ENCODE results near the gene TRIP13. TPM values are rescaled to one million over a fixed set of nuclear protein-coding genes. Genes with fewer than 3 reads are reported as not detected.

TRIP13 gene
- total and polyA plus RNA-seq, 9 of the 15 experiments (the other 6 are each of a cell fraction or from before 2014, with no cell fraction given) = 24.1 to 116 (median 53.2) TPM

DNA sequence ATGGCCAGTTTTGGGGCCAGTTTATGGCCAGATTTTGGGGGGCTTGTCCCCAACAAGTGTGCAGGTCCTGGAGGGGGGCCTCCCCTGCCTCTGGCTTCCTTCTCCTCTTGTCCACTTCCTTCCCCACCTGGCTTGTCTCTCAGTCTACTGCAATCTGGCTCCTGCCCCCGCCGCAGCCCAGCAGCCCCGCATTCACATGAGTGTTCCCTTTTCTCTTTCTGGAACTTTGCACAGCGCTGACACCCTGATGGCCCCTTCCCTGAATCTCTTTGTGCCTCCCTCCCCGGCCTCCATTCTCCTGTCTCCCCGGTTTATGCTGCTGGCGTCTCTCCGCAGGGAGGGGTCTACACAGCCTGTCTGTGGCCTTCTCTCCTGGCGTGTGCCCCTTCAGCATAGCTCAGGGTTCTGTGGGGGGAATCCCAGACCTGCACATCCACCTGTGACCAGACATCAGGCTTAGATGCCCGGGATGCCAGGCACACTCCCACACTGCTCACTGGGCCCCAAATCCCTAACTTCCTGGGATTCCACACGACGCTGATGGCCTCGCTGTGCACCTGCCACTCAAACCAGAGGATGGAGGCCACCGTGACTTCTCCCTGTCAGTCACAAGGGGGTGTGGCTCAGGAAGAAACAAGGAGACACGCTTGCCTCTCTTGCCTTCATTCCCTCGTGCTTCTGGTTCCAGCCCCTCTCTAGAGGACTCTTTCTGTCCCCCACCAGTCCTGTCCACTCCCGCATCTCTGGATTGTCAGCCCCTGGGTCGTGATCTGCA is 17.5 kb downstream of the TRIP13 start:
- Histone ChIP-seq H3K4me3 (no peak overlapping the region), H4K20me1 (replicated peaks; ENCODE audit: control insufficient read depth, insufficient read depth, low read length) (peaks cover 5% of the 10 kb centered on the region; the same call in 1 of the 2 replicates), H2AFZ (ENCODE audit: low read depth, low read length) (no peak overlapping the region), H3K27me3 (ENCODE audit: control insufficient read depth in 2 of 2, insufficient read depth in 2 of 2, low read length in 2 of 2) (no peaks in the 10 kb centered on the region), H3K27ac (ENCODE audit: extremely low read depth, low read depth, low read length) (no peak overlapping the region), H3K36me3 (ENCODE audit: control insufficient read depth, insufficient read depth, low read length) (peaks cover 94% of the 10 kb centered on the region), H3K4me1 (replicated peaks in 1 of 2; ENCODE audit: control insufficient read depth in 2 of 2, insufficient read depth in 2 of 2, low read length in 2 of 2) (0 out of 5 replicates have a peak, but pooled peaks cover 0 to under 1% of the 10 kb centered on the region in 2 experiments), H3K4me2 (ENCODE audit: insufficient read depth, low read length) (no peak overlapping the region), H3K9ac (ENCODE audit: insufficient read depth in 1 of 2, low read depth in 2 of 2, low read length in 2 of 2) (peak overlapping the region in 1 of 2 experiments; percentile 11; a peak in 1 of 4 replicates), H3K9me3 (replicated peaks; ENCODE audit: control insufficient read depth, insufficient read depth, low read depth, low read length) (no peaks in the 10 kb centered on the region), H3K79me2 (ENCODE audit: control insufficient read depth, insufficient read depth, low read length) (no peaks in the 10 kb centered on the region), H3K9me1 (ENCODE audit: control insufficient read depth, insufficient read depth, low read length) (no peaks in the 10 kb centered on the region)
- in situ Hi-C loops (cut with MboI) = loop anchor here (5.0 kb wide), 1 partner anchor 233 kb away; no protein-coding TSS in a partner anchor
- intact Hi-C loops (cut with micrococcal nuclease) = no loop called here
- no peak for FAIRE-seq
- BruUV-seq (replicated peaks) = no TSS peak
- no peak for DNase-seq (ENCODE audit: extremely low read depth in 1 of 4, low spot score in 3 of 4)
- ATAC-seq = no peak
- ChIA-PET CTCF (ENCODE audit: low intra/inter-chr PET ratio) (no interaction called here), POLR2A (no interaction called here)
- 95% methylated on average over 14 of the region's 18 CpGs for WGBS (ENCODE audit: insufficient coverage, low coverage, missing lambda C conversion rate)
- no peak for TF ChIP-seq ZNF583 (CRISPR knock-in tag; IDR thresholded peaks at IDR 0.05)
- TF ChIP-seq, protein P1, sequence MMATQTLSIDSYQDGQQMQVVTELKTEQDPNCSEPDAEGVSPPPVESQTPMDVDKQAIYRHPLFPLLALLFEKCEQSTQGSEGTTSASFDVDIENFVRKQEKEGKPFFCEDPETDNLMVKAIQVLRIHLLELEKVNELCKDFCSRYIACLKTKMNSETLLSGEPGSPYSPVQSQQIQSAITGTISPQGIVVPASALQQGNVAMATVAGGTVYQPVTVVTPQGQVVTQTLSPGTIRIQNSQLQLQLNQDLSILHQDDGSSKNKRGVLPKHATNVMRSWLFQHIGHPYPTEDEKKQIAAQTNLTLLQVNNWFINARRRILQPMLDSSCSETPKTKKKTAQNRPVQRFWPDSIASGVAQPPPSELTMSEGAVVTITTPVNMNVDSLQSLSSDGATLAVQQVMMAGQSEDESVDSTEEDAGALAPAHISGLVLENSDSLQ (IDR thresholded peaks at IDR 0.05) = peak; percentile 66; the same call in 1 of the 2 replicates
- 0 out of 2 replicates have a peak, but pooled peaks have one; percentile 23 for TF ChIP-seq POLR2A (conservative IDR thresholded peaks at IDR 0.05)
- TF ChIP-seq ZFPM2 (CRISPR knock-in tag; IDR thresholded peaks at IDR 0.05) = no peak
- TF ChIP-seq HMGN3 (IDR thresholded peaks at IDR 0.05; ENCODE audit: borderline replicate concordance, extremely low read depth, insufficient read length, low read depth, low read length) = no peak
- TF ChIP-seq, protein P2, sequence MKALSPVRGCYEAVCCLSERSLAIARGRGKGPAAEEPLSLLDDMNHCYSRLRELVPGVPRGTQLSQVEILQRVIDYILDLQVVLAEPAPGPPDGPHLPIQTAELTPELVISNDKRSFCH (CRISPR knock-in tag; IDR thresholded peaks at IDR 0.05) = no peak
- TF ChIP-seq, protein P2 (tag; IDR thresholded peaks at IDR 0.05) = no peak
- no peak for TF ChIP-seq TARDBP (IDR thresholded peaks at IDR 0.05)
- TF ChIP-seq CHD2 (IDR thresholded peaks at IDR 0.05; ENCODE audit: low read depth, low read length) = no peak
- no peak for TF ChIP-seq ETV6 (IDR thresholded peaks at IDR 0.05; ENCODE audit: borderline replicate concordance in 1 of 2, low read depth in 2 of 2, low read length in 1 of 2)
- TF ChIP-seq ETV6 (CRISPR knock-in tag; IDR thresholded peaks at IDR 0.05; ENCODE audit: borderline replicate concordance) = no peak
- no peak for TF ChIP-seq KAT7 (CRISPR knock-in tag; IDR thresholded peaks at IDR 0.05; ENCODE audit: borderline replicate concordance)
- TF ChIP-seq BRCA1 (IDR thresholded peaks at IDR 0.05) = no peak
- TF ChIP-seq BRCA1 (CRISPR knock-in tag; IDR thresholded peaks at IDR 0.05) = no peak
- TF ChIP-seq LCOR (CRISPR knock-in tag; IDR thresholded peaks at IDR 0.05) = no peak
- TF ChIP-seq ZNF324 (CRISPR knock-in tag; IDR thresholded peaks at IDR 0.05) = no peak
- TF ChIP-seq NCOA4 (IDR thresholded peaks at IDR 0.05; ENCODE audit: partially characterized antibody) = no peak
- TF ChIP-seq POLR2G (IDR thresholded peaks at IDR 0.05; ENCODE audit: low read depth, low read length) = peak; percentile 36; the same call in 1 of the 2 replicates

All from K562 (cell line).